PC-9 (cell line): Measurements from ENCODE around the gene PLA2G4A. TPM values are rescaled to one million over a fixed set of nuclear protein-coding genes. Genes with fewer than 3 reads are reported as not detected.

Experiments
- BruUV-seq: library from RNA; stranded (reverse); fragments of 400-500 nt; replicated peaks from 2 replicates; lab custom pipeline; 2021; lab: Mats Ljungman, UMichigan
- CTCF ChIA-PET: fragments of 300-600 bp; sonication (Branson Sonifier 250); formaldehyde crosslinking; loops from one replicate; lab custom pipeline; 2022; ENCODE audit warnings: antibody characterized with exemption; lab: Charles Lee
- POLR2A ChIA-PET: fragments of 300-600 bp; sonication (Branson Sonifier 250); formaldehyde crosslinking; loops from one replicate; lab custom pipeline; 2022; ENCODE audit warnings: antibody characterized with exemption; ENCODE audit not compliant: unreplicated experiment; lab: Charles Lee
- DNase-seq, 2 experiments: peaks; one replicate each; pipeline versions ENCODE4 v3.0.0 to v3.0.0-alpha.2; 2015 to 2022; ENCODE audit warnings: mixed read lengths in 1 of 2
- H2AFZ ChIP-seq: fragments of 200-600 bp; sonication (generic); 2 replicates; pipeline ENCODE4 v1.8.1; 2017; ENCODE audit warnings: antibody characterized with exemption
- H3F3A ChIP-seq: fragments of 200-600 bp; sonication (generic); 2 replicates; pipeline ENCODE4 v1.8.1; 2017; ENCODE audit warnings: antibody characterized with exemption, mild to moderate bottlenecking, low read depth; ENCODE audit not compliant: insufficient read depth
- H3K27ac ChIP-seq: fragments of 200-600 bp; sonication (generic); 2 replicates; pipeline ENCODE4 v1.6.1; 2016; ENCODE audit warnings: mixed run types
- H3K27me3 ChIP-seq: fragments of 200-600 bp; sonication (generic); 2 replicates; pipeline ENCODE4 v1.6.1; 2016; ENCODE audit warnings: low read depth, mixed run types; ENCODE audit not compliant: insufficient read depth
- H3K36me3 ChIP-seq: fragments of 200-600 bp; sonication (generic); 2 replicates; pipeline ENCODE4 v1.6.1; 2016; ENCODE audit warnings: low read depth, mixed run types
- H3K4me1 ChIP-seq: fragments of 200-600 bp; sonication (generic); replicated peaks from 2 replicates; pipeline ENCODE4 v1.6.1; 2016; ENCODE audit warnings: mixed run types; ENCODE audit not compliant: insufficient read depth
- H3K4me2 ChIP-seq: fragments of 200-600 bp; sonication (generic); 2 replicates; pipeline ENCODE4 v1.6.1; 2017; ENCODE audit warnings: mixed run types
- H3K4me3 ChIP-seq: fragments of 200-600 bp; sonication (generic); 2 replicates; pipeline ENCODE4 v1.6.1; 2016; ENCODE audit warnings: mixed run types
- H3K79me2 ChIP-seq: fragments of 200-600 bp; sonication (generic); 2 replicates; pipeline ENCODE4 v1.6.1; 2017; ENCODE audit warnings: low read depth, mixed run types
- H3K9me2 ChIP-seq: fragments of 200-600 bp; sonication (generic); 2 replicates; pipeline ENCODE4 v1.8.1; 2017; ENCODE audit warnings: mild to moderate bottlenecking; ENCODE audit not compliant: insufficient read depth
- H3K9me3 ChIP-seq: fragments of 200-600 bp; sonication (generic); 2 replicates; pipeline ENCODE4 v1.8.1; 2016; ENCODE audit warnings: low read depth; ENCODE audit not compliant: insufficient read depth
- H4K20me1 ChIP-seq: fragments of 200-600 bp; sonication (generic); 2 replicates; pipeline ENCODE4 v1.8.1; 2017; ENCODE audit not compliant: insufficient read depth
- CTCF ChIP-seq: fragments of 200-600 bp; sonication (generic); conservative IDR thresholded peaks from 2 replicates; pipeline ENCODE4 v1.6.1; 2017; ENCODE audit warnings: mixed run types, antibody characterized with exemption, mild to moderate bottlenecking, moderate library complexity
- EZH2 ChIP-seq: fragments of 200-600 bp; sonication (generic); IDR thresholded peaks from 2 replicates; pipeline ENCODE4 v1.8.0; 2017; ENCODE audit warnings: antibody characterized with exemption, low read depth
- intact Hi-C: fragments of 100-400 bp; cut with micrococcal nuclease; formaldehyde crosslinking; loops from one replicate; pipeline ENCODE4 v1.10.0; 2022; ENCODE audit not compliant: unreplicated experiment
- total RNA-seq: library from RNA; stranded (reverse); gene quantifications from 2 replicates; pipeline ENCODE4 v1.2.3, GENCODE V29; 2021

Gene PLA2G4A
- total RNA-seq, 1 experiment from 2014 or later, result 3.3 TPM

- POLR2A ChIA-PET, result interaction anchor here (0.6 kb wide), 1 partner anchor 19 kb away, joined by 3 read pairs; no protein-coding TSS in a partner anchor
- Histone ChIP-seq H3K4me3 (no peak overlapping the region), H4K20me1 (no peaks in the 10 kb centered on the region), H3K9me2 (no peaks in the 10 kb centered on the region), H3K4me1 (no peaks in the 10 kb centered on the region), H3K27ac (no peak overlapping the region), H3F3A (no peaks in the 10 kb centered on the region), H3K79me2 (no peaks in the 10 kb centered on the region), H3K4me2 (no peak overlapping the region), H3K27me3 (no peaks in the 10 kb centered on the region), H3K36me3 (no peaks in the 10 kb centered on the region), H3K9me3 (no peaks in the 10 kb centered on the region), H2AFZ (no peak overlapping the region)
- intact Hi-C loops, result no loop called here
- CTCF ChIA-PET, result no interaction called here
- BruUV-seq, result no TSS peak
- TF ChIP-seq CTCF, result no peak
- no peak for TF ChIP-seq EZH2
- no peak for DNase-seq
Measured at GRCh38 chr1:186843931-186844330, 15.2 kb downstream of the PLA2G4A start.

GRCh38 chr1:186845576-186846210 lies 16.9 kb downstream of the PLA2G4A start:
- POLR2A ChIA-PET, result no interaction called here
- Histone ChIP-seq H3K27ac (no peak overlapping the region), H3K4me2 (no peak overlapping the region), H3F3A (no peaks in the 10 kb centered on the region), H3K36me3 (no peaks in the 10 kb centered on the region), H3K79me2 (no peaks in the 10 kb centered on the region), H2AFZ (no peak overlapping the region), H3K4me3 (no peak overlapping the region), H3K27me3 (no peaks in the 10 kb centered on the region), H3K9me3 (no peaks in the 10 kb centered on the region), H3K9me2 (no peaks in the 10 kb centered on the region), H3K4me1 (no peaks in the 10 kb centered on the region), H4K20me1 (no peaks in the 10 kb centered on the region)
- BruUV-seq, result no TSS peak
- DNase-seq, result no peak
- intact Hi-C loops, result no loop called here
- CTCF ChIA-PET, result no interaction called here
- TF ChIP-seq CTCF (no peak), EZH2 (no peak)

- H3F3A ChIP-seq, result no peaks in the 10 kb centered on the region
- no peak overlapping the region for H3K27ac ChIP-seq
- no peak overlapping the region for H3K4me2 ChIP-seq
- no peak overlapping the region for H3K4me3 ChIP-seq
- TF ChIP-seq EZH2, result no peak
- TF ChIP-seq CTCF, result no peak
- H3K9me2 ChIP-seq, result no peaks in the 10 kb centered on the region
- H3K36me3 ChIP-seq, result no peaks in the 10 kb centered on the region
- no peaks in the 10 kb centered on the region for H3K27me3 ChIP-seq
- H4K20me1 ChIP-seq, result no peaks in the 10 kb centered on the region
- H3K9me3 ChIP-seq, result no peaks in the 10 kb centered on the region
- DNase-seq, result no peak
- H3K4me1 ChIP-seq, result no peaks in the 10 kb centered on the region
- no peaks in the 10 kb centered on the region for H3K79me2 ChIP-seq
- CTCF ChIA-PET, result no interaction called here
- H2AFZ ChIP-seq, result no peak overlapping the region
- intact Hi-C loops, result no loop called here
- POLR2A ChIA-PET, result no interaction called here
- no TSS peak for BruUV-seq
Measured at GRCh38 chr1:186848509-186849130, 19.9 kb downstream of the PLA2G4A start.
